Measurements from ENCODE around the gene LRRC17. TPM values are rescaled to one million over a fixed set of nuclear protein-coding genes. Genes with fewer than 3 reads are reported as not detected.

The LRRC17 gene
- total and polyA plus RNA-seq, 9 of the 15 experiments (the other 6 are each of a cell fraction or from before 2014, with no cell fraction given) = 0.03 to 0.18 (median 0.12) TPM; not detected in 5

GRCh38 chr7:102991540-102992214, 78.9 kb downstream of the LRRC17 start (continued):
- peak; percentile 62; the same call in 1 of the 2 replicates for TF ChIP-seq RREB1 (CRISPR knock-in tag; IDR thresholded peaks at IDR 0.05)
- TF ChIP-seq CBX2 (IDR thresholded peaks at IDR 0.05; ENCODE audit: insufficient read depth, low read length, poor library complexity, severe bottlenecking) = no peak
- TF ChIP-seq HMGN3 (IDR thresholded peaks at IDR 0.05; ENCODE audit: borderline replicate concordance, extremely low read depth, insufficient read length, low read depth, low read length) = no peak
- peak; percentile 52; the same call in 1 of the 2 replicates for TF ChIP-seq HBP1 (CRISPR knock-in tag; IDR thresholded peaks at IDR 0.05)
- TF ChIP-seq MECOM (CRISPR knock-in tag; IDR thresholded peaks at IDR 0.05) = no peak
- TF ChIP-seq POLR2AphosphoS2 (IDR thresholded peaks at IDR 0.05; ENCODE audit: low read length) = 0 out of 2 replicates have a peak, but pooled peaks have one; percentile 56
- TF ChIP-seq RBM22 (IDR thresholded peaks at IDR 0.05; ENCODE audit: low read depth, low read length, poor library complexity, severe bottlenecking) = peak; percentile 39
- no peak for TF ChIP-seq ELK3 (CRISPR knock-in tag; IDR thresholded peaks at IDR 0.05)
- peak; percentile 66 for TF ChIP-seq NFATC3 (IDR thresholded peaks at IDR 0.05)
- TF ChIP-seq FOSL1 (tag; conservative IDR thresholded peaks at IDR 0.05) = peak; percentile 98
- TF ChIP-seq POLR2H (tag; IDR thresholded peaks at IDR 0.05; ENCODE audit: low read depth) = peak; percentile 77
- no peak for TF ChIP-seq CREB5 (CRISPR knock-in tag; IDR thresholded peaks at IDR 0.05)
- peak; percentile 93 for TF ChIP-seq ZNF24 (IDR thresholded peaks at IDR 0.05)
- TF ChIP-seq POLR2G (IDR thresholded peaks at IDR 0.05; ENCODE audit: low read depth, low read length) = 0 out of 2 replicates have a peak, but pooled peaks have one; percentile 23
- TF ChIP-seq BMI1 (IDR thresholded peaks at IDR 0.05; ENCODE audit: low read length) = no peak
- TF ChIP-seq DPF2 (IDR thresholded peaks at IDR 0.05) = peak; percentile 98
- TF ChIP-seq ZNF3 (CRISPR knock-in tag; IDR thresholded peaks at IDR 0.05) = no peak
